HG03469 (cell line): ENCODE measurements around the gene FGD2.

ENCODE experiments used
- ATAC-seq: cut with Tn5 transposase; IDR thresholded peaks from one replicate; pipeline ENCODE4 v1.9.1; 2021; ENCODE audit warnings: mild to moderate bottlenecking, moderate library complexity, moderate number of reproducible peaks; ENCODE audit not compliant: unreplicated experiment

Gene FGD2

GRCh38 chr6:36970892-36971842, 34.3 kb upstream of the FGD2 start:
- ATAC-seq = no peak

DNA sequence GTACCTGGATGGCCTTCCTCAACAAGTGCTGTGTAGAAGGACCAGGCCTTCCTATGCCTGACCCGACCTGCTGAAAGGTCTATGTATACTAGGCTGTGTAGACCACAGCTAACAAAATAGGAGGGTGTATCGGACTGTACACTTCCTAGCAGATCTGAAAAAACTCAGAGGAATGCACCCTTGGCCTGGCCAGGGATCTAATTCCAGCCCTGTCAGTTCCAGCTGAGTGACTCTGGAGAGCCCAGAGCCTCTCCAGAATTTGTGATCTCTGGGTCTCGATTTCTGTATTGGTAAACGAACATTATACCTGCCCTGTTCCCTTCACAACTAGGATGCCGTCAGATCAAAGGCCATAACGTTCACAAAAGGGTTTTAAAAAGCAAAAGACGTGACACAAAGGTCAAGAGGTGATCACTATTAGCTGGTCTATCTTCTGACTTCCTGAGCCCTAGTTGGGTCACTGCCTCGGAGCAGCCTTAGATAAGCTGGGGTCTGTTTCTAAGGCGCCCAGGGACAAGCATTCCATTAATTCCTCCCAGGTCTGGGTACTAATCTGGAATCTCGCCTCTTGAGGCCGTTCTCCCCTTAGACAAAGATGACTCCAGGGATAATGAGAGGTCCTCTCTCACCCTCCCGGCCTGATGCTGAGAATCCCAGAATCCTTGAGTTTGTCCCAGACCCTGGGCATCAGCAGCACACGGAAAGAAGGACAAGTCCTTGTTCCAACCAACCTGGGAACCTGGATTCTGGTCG, 33.4 kb upstream of the FGD2 start:
- ATAC-seq = no peak

DNA sequence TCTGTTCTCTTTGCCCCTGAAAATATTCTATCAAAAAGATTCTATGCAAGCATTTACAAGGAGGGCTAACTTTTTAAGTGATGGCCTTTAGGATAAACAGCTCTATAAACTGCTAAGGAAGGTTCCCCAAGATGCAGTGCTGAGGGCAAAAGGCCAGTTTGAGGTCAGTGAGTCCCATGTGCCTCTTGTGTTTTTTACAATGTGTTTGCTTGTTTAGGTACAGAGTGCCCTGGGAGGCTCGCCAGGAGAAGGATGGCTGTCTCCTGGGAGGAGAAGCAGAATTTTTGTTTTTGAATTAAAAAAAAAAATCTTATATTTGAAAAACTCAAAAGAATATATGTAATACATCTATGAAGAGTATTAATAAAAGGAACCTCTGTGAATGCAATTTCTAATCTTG, 32.3 kb upstream of the FGD2 start:
- no peak for ATAC-seq

- no peak for ATAC-seq
Observed at GRCh38 chr6:36973647-36974046, 31.8 kb upstream of the FGD2 start.

GRCh38 chr6:36975231-36976006, 30.0 kb upstream of the FGD2 start:
- no peak for ATAC-seq

GRCh38 chr6:36976007-36976264, 29.5 kb upstream of the FGD2 start:
- no peak for ATAC-seq

DNA sequence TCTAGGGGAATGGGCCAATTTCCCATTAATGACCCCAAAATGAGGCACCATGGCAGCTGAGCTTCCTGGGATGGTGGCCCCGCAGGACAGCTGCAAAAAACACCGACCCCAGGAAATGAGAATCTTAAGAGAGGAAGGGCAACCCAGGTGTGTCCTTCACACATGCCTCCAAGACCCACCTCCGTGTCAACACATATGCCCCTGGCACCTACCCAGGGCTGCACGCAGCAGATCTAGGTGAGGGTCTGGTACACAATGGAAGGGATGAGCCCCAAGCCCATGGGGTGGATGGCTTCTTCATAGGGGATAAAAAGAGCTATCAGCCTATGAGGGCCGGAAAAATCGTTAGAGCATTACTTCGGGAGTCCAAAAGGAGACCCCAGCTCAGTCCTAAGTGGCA, 28.9 kb upstream of the FGD2 start:
- no peak for ATAC-seq

DNA sequence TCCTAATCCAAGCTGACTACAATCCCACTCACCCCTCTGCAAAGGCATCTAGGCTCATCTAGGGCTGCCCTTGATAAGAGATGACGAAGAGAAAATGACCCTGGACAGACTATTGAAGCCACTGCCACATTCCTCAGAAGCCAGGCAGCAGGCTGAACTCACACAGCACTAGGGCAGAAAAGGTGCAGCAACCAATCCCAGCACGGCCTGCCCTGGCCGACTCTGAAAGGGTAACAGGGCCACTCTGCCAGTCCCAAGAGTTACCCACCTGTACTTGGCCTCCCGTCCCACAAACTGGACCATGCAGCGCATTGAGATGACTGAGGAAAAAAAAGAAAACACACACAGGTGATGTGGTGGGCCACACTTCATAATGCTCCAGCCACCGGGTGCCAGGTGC, 28.5 kb upstream of the FGD2 start:
- no peak for ATAC-seq

GRCh38 chr6:36977470-36977941, 27.9 kb upstream of the FGD2 start:
- ATAC-seq = no peak

DNA sequence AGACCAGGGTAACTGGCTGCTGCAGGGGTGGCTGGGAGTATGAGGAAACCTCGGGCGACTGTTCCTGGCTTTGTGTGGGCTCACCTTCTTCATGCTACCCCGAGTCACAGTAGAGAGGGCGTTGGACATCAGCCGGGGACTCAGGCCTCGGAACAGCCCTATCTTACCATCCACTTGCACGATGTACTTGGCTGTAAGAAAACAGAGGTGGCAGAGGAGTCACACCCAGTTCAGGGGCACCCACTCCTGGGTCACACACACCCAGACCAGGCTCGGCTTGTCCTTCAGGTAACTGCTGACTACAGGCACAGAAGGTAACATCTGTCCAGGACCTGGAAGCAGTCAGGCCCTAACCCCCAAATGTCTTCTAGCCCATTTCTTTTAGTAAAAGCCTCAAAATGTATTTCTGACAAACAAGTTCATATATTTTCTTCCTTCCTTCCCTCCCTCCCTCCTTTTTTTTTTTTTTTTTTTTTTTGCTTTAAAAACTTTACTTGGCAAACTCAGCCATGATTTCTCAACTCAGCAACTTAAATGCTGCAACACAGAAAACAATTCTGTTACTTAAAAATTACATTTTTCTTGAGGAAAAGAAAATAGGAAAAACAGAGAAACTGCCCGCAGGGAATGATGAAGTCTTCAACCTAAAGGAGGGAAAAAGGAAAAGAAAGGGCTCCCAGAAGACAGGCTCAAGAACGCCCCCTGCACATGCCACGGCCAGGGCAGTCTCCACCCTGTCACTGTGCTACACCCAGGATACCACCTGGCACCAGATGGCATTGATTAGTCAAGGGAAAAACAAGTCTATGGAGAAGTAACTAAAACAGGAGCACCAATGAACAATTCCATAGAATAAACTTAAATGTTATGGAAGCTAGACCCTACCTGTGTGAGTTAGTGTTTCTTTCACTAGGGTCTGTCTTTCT, 26.8 kb upstream of the FGD2 start:
- no peak for ATAC-seq

GRCh38 chr6:36979347-36979742, 26.1 kb upstream of the FGD2 start:
- ATAC-seq = no peak

GRCh38 chr6:36980129-36980528, 25.3 kb upstream of the FGD2 start:
- ATAC-seq = no peak

DNA sequence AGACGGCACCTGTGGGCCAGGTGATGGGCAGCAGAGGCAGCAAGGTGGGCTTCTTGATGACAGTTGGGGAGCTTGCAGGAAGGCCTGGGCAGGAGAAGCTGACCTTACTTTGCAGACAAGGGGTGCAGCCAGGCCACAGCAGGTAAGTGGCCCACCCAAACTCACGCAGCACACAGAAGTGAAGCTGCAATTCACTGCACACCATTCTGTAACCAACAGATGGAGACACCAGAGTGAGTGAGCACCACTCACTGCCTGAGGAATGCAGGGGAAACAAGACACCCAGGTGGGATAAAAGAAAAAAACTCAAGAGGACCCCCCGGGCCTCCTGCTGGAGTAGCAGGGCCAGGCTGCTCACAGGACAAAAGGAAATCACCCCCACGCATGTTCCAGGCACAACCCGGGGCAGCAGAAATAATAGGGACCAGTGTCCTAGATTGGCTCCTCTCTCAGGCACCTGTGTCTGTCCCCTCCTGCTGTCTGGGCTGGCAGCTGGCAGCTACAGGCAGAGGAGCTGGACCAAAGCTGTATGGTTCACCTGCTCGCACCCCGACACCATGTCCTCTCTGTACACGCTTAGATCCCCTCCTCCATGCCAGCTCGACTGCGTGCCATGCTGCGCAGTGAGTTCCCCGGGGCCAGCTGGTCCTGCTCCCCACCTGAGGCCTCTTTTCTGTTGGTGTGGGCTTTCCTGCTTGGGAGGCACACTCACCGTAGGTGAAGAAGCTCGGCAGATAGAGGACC, 24.4 kb upstream of the FGD2 start:
- no peak for ATAC-seq

- ATAC-seq = no peak
Observed at GRCh38 chr6:36983538-36983937, 21.9 kb upstream of the FGD2 start.

GRCh38 chr6:36984581-36985416, 20.7 kb upstream of the FGD2 start:
- ATAC-seq = no peak

- no peak for ATAC-seq
Observed at GRCh38 chr6:36985417-36985807, 20.0 kb upstream of the FGD2 start.

- peak; percentile 55 for ATAC-seq
Observed at GRCh38 chr6:36985808-36986703, 19.4 kb upstream of the FGD2 start, which contains the start of gene MTCH1. Gene MTCH1 (minus strand): TSS chr6:36986196. CDS start chr6:36986173, 23 bp downstream.

- no peak for ATAC-seq
Observed at GRCh38 chr6:36986704-36987047, 18.8 kb upstream of the FGD2 start.
